GM12873 (cell line): ENCODE data around the gene ARHGAP1.

Source experiments
- CTCF ChIP-seq: IDR thresholded peaks from 2 replicates; pipeline ENCODE4 v1.5.1; 2012; ENCODE audit warnings: low read depth, mild to moderate bottlenecking, moderate library complexity, low read length, control low read depth; ENCODE audit not compliant: insufficient read depth; ENCODE audit errors: missing control alignments

Gene ARHGAP1

GRCh38 chr11:46633291-46634217 lies 66.9 kb downstream of the ARHGAP1 start:
- no peak for TF ChIP-seq CTCF

- TF ChIP-seq CTCF: no peak
Observed at GRCh38 chr11:46632502-46632901, 67.9 kb downstream of the ARHGAP1 start.

GRCh38 chr11:46631676-46632075 lies 68.7 kb downstream of the ARHGAP1 start:
- no peak for TF ChIP-seq CTCF

- TF ChIP-seq CTCF: no peak
Observed at GRCh38 chr11:46630237-46630636, 70.2 kb downstream of the ARHGAP1 start.

GRCh38 chr11:46628961-46629360 lies 71.5 kb downstream of the ARHGAP1 start:
- no peak for TF ChIP-seq CTCF
